Measurements from ENCODE around the gene ZNRF1.
"Not testable (repeated sequence)": the region's sequence is repeated elsewhere in the genome, so short reads cannot be mapped to it uniquely, and the experiment has no call there.

Gene ZNRF1

DNA sequence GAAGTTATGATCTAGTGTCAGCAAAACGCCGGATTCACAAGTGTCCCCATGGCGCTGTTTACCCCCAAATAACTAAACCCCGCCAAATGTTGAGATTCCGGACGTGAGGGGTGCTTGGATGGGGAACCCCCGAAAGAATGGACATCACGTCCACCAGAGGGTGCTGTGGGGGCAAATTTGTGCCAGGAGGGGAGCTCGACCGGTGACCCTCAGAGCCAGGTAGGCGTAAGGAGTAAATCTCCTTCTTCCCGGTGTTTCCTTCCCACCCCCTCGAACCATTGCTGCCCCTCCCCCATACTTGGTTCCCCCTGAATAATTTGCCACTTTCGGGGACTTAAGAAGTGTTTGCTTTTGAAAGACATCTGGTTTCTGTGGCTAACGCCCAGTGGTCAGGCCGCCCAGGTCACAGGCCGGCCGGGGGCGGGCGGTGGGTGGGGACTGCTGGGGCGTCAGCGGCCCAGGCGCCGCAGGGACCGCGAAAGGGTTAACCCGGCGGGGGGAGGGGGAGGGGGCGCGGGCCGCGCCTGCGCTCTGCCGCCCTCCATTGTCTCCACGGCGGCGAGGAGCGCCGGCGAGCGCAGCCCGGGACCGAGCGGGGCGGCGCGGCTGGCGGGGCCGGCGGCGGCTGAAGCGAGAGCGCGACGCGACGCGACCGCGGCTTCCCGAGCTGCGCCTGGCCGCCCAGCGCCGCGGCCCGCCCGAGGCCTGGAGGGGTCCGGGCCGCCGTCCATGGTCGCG is at the start of gene ZNRF1:
ZNRF1 (plus strand) TSS at position 544 of the 738 bp plus-strand sequence. CDS start 648 bp downstream, outside the sequence.
- peak; percentile 87 for DNase-seq

DNA sequence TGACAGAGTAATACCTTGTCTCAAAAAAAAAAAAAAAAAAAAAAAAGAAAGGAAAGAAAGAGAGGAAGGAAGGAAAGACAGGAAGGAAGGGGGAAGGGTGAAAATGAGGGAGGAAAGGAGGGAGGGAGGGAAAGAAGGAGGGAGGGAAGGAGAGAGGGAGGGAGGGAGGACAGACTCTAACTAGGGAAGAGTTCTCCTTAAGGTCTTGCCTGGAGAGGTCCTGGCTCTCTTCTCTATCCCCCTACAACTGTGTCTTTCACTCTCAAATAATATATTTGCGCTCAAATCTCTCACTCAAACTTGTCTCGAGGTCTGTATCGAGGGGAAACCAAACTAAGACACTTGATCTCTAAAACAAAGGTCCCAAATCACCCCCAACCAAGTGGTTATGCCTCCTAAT is 49.5 kb upstream of the ZNRF1 start:
- DNase-seq: no peak

GRCh38 chr16:74950511-74950910 is 48.3 kb upstream of the ZNRF1 start:
- no peak for DNase-seq

- no peak for DNase-seq
Measured at GRCh38 chr16:74951206-74951605, 47.6 kb upstream of the ZNRF1 start.

- DNase-seq: no peak
Measured at GRCh38 chr16:74951681-74952080, 47.1 kb upstream of the ZNRF1 start.

DNA sequence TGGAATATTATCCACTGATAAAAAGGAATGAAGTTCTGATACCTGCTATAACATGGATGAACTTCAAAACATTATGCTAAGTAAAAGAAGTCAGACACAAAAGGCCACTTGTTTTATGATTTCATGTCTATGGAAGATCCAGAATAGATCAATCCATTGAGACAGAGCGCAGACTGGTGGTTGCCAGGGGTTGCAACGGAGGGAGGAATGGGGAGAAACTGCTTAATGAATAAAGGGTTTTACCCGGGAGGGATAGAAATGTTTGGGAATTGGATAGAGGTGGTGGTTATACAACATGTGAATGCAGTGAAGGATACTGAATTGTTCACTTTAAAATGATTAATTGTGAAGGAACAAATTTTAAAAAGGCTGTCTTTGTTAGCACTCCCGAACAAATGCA is 44.1 kb upstream of the ZNRF1 start:
- no peak for DNase-seq

GRCh38 chr16:74973304-74973703 is 25.5 kb upstream of the ZNRF1 start:
- no peak for DNase-seq

DNA sequence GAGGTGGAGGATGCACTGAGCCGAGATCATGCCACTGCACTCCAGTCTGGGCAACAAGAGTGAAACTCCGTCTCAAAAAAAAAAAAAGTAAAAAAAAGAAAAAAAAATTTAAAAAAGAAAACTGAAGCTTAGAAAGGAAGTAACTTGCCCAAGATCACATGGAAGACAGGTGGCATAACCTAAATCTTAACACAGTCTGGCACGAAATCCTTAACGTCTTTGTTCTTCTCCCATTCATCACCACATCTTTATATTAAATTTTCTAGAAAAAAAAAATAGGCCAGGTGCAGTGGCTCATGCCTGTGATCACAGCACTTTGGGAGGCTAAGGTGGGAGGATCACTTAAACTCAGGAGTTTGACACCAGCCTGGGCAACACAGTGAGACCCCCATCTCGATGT is 23.2 kb upstream of the ZNRF1 start:
- DNase-seq: no peak

DNA sequence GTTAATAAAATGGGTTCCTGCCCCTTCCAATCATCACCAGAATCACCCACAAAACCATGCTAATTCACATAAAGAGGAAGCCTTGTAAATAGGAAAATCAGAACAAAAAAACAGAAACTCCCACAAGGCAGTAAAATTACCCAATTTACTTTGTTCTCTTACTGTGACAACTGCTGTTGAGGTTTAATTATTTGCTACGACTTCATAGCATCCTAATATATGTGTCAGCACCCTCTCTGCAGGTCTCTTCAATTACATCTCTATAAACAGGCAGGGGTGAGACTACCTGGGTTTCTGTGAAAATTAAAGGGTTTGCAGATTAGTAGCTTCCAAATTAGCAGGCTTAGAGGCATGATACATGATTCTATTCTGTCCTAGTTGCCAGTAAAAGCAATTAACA is 16.6 kb upstream of the ZNRF1 start:
- DNase-seq: no peak

- no peak for DNase-seq
Measured at GRCh38 chr16:74984194-74984528, 14.7 kb upstream of the ZNRF1 start.

- DNase-seq: peak; percentile 95
Measured at GRCh38 chr16:74984529-74985296, 14.1 kb upstream of the ZNRF1 start, which contains the start of gene WDR59. WDR59 (minus strand) TSS chr16:74985123; CDS start chr16:74985017, 106 bp downstream.

- no peak for DNase-seq
Measured at GRCh38 chr16:74987027-74987681, 11.7 kb upstream of the ZNRF1 start.

DNA sequence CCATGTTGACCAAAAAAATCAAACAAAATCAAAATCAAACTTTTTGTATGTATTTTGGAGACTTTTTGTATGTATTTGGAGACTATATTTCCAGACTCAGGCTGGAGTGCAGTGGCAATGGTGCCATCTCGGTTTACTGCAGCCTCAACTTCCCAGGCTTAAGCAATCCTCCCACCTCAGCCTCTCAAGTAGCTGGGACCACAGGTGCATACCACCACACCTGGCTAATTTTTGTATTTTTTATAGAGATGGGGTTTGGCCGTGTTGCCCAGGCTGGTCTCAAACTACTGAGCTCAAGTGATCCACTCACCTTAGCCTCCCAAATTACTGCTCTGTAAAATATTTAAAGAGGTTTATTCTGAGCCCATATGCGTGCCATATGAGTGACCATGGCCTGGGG is 9.0 kb upstream of the ZNRF1 start:
- DNase-seq: not testable (repeated sequence)

DNA sequence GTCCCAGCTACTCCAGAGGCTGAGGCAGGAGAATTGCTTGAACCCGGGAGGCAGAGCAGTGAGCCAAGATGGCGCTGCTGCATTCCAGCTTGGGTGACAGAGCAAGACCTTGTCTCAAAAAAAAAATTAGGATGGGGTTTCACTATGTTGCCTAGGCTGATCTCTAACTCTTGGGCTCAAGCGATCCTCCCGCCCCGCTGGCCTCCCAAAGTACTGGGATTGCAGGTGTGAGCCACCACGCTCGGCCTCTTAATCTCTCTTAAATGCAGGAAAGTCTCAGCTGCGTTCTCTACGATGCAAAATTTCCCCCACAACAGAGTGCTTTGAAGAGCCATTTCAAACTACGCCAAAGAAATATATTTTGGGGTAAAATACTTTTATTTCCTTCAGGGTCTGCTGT is 8.0 kb upstream of the ZNRF1 start:
- no peak for DNase-seq

DNA sequence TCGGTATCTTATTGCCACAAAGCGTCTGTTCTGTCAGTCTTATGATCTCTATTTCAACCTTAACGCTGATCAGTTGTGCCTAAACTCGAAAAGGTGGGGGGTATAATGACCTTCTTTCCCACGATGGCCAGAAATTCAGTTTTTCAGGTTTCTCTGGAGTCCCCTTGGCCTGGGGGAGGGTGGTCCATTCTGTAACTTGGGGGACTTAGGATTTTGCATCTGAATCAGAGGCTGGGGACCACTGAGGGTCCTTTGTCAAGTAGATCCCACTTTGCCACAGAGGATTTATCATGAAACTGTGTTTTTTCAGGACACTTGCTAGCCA is 7.6 kb upstream of the ZNRF1 start:
- DNase-seq: no peak

GRCh38 chr16:74991593-74992403 is 7.0 kb upstream of the ZNRF1 start:
- DNase-seq: no peak

GRCh38 chr16:74995986-74996385 is 2.8 kb upstream of the ZNRF1 start:
- no peak for DNase-seq

DNA sequence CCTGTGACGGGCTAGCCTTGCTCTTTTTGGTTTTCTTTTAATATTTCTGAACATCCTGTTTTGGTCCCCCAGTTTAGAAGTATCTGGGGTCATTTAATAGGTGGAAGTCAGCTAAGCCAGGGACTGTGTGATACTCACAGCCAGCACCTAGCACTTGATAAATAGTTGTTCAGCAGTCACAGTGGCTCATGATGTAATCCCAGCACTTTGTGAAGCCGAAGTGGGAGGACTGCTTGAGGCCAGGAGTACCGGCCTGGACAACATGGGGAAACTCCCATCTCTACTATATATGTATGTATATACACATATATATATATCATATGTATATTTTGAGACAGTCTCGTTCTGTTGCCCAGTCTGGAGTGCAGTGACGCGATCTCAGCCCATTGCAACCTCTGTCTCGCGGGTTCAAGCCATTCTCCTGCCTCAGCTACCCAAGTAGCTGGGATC is 1.8 kb upstream of the ZNRF1 start:
- no peak for DNase-seq

DNA sequence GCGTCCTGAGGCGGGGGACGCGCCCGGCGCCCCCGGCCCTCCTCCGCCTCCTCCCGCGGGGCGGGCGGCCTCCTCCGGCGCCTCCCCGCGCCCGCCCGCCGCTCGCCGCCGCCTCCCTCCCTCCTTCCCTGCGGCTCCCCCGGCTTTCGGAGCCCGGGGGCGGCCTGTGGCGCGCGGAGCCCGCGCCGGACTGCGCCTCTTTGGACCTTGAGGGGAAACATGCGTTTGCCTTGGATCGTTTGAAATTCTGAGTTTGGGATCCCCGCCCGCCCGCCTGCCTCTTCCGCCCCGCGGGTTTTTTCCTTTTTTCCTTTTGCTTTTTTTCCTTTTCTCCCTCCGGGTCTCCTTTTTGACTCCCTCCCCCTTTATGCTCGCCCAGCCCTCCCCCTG is 390 bp downstream of the ZNRF1 start:
- DNase-seq: no peak

DNA sequence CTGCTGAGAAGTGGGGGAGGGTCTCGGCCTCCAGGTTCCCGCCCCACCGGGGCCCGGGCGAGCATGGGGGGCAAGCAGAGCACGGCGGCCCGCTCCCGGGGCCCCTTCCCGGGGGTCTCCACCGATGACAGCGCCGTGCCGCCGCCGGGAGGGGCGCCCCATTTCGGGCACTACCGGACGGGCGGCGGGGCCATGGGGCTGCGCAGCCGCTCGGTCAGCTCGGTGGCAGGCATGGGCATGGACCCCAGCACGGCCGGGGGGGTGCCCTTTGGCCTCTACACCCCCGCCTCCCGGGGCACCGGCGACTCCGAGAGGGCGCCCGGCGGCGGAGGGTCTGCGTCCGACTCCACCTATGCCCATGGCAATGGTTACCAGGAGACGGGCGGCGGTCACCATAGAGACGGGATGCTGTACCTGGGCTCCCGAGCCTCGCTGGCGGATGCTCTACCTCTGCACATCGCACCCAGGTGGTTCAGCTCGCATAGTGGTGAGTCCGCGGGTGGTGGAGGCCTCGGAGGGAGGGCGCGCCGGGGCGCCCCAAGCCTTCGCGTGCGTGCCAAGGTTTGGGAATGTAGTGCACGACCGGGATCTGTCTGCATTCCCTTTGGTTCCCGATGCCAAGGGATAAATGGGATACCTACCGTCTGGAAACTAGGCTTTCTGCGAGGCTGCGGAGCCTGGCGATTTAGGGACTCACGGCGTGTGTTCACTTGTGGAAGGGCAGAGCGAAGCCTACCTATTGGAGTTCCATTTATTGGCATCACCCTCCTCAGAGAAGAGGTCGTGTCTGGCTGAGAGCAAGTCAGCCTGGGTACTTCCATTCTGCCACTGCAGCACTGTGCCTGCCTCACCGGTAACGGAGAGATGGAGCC is 1.0 kb downstream of the ZNRF1 start:
- peak; percentile 67 for DNase-seq

GRCh38 chr16:75000481-75001081 is 1.8 kb downstream of the ZNRF1 start:
- DNase-seq: no peak

GRCh38 chr16:75002474-75002873 is 3.6 kb downstream of the ZNRF1 start:
- DNase-seq: no peak
